MM.1S (cell line): ENCODE results near the gene MND1.

Experiments
- DNase-seq: peaks from one replicate; pipeline ENCODE4 v3.0.0-alpha.2; 2015
- H2AFZ ChIP-seq: fragments of 300-600 bp; sonication (generic); 2 replicates; pipeline ENCODE4 v1.6.0; 2016; ENCODE audit warnings: antibody characterized with exemption, low read length
- H3F3A ChIP-seq: fragments of 300-600 bp; sonication (generic); 2 replicates; pipeline ENCODE4 v1.6.1; 2016; ENCODE audit warnings: mild to moderate bottlenecking, antibody characterized with exemption, low read length, moderate library complexity, mixed read lengths; ENCODE audit not compliant: insufficient read depth
- H3K27ac ChIP-seq: fragments of 300-600 bp; sonication (generic); 2 replicates; pipeline ENCODE4 v1.5.1; 2016; ENCODE audit warnings: mild to moderate bottlenecking, low read length
- H3K27me3 ChIP-seq: fragments of 300-600 bp; sonication (generic); replicated peaks from 2 replicates; pipeline ENCODE4 v1.6.0; 2016; ENCODE audit warnings: low read length; ENCODE audit not compliant: insufficient read depth
- H3K36me3 ChIP-seq: fragments of 300-600 bp; sonication (generic); replicated peaks from 2 replicates; pipeline ENCODE4 v1.6.1; 2016; ENCODE audit warnings: mild to moderate bottlenecking, low read length, mixed read lengths; ENCODE audit not compliant: insufficient read depth
- H3K4me1 ChIP-seq: fragments of 300-600 bp; sonication (generic); 2 replicates; pipeline ENCODE4 v1.6.1; 2016; ENCODE audit warnings: low read length, mixed read lengths
- H3K4me2 ChIP-seq: fragments of 300-600 bp; sonication (generic); 2 replicates; pipeline ENCODE4 v1.6.0; 2016; ENCODE audit warnings: low read depth, low read length
- H3K4me3 ChIP-seq: fragments of 300-600 bp; sonication (generic); 2 replicates; pipeline ENCODE4 v1.5.1; 2016; ENCODE audit warnings: low read length, mixed read lengths
- H3K79me2 ChIP-seq: fragments of 300-600 bp; sonication (generic); 2 replicates; pipeline ENCODE4 v1.6.1; 2016; ENCODE audit warnings: mixed run types, low read length, mixed read lengths
- H3K9ac ChIP-seq: fragments of 300-600 bp; sonication (generic); 2 replicates; pipeline ENCODE4 v1.6.1; 2016; ENCODE audit warnings: low read length, mixed read lengths
- H3K9me2 ChIP-seq: fragments of 300-600 bp; sonication (generic); replicated peaks from 2 replicates; pipeline ENCODE4 v1.6.1; 2016; ENCODE audit warnings: mild to moderate bottlenecking, low read length, mixed read lengths; ENCODE audit not compliant: insufficient read depth
- H3K9me3 ChIP-seq: fragments of 300-600 bp; sonication (generic); replicated peaks from 2 replicates; pipeline ENCODE4 v1.6.1; 2016; ENCODE audit warnings: mild to moderate bottlenecking, low read length, mixed read lengths; ENCODE audit not compliant: insufficient read depth
- H4K20me1 ChIP-seq: fragments of 300-600 bp; sonication (generic); 2 replicates; pipeline ENCODE4 v1.6.1; 2016; ENCODE audit warnings: mild to moderate bottlenecking, low read length, moderate library complexity, mixed read lengths; ENCODE audit not compliant: insufficient read depth
- EZH2 ChIP-seq: fragments of 300-600 bp; sonication (generic); optimal IDR thresholded peaks from 2 replicates; pipeline ENCODE3; 2017; ENCODE audit warnings: low read depth, mild to moderate bottlenecking, antibody characterized with exemption, low read length, mixed read lengths
- EZH2phosphoT487 ChIP-seq: fragments of 300-600 bp; sonication (generic); IDR thresholded peaks from 2 replicates; pipeline ENCODE4 v1.6.1; 2018; ENCODE audit warnings: antibody characterized with exemption, low read length
- TF ChIP-seq, protein P1 (sequence below): fragments of 300-600 bp; sonication (generic); IDR thresholded peaks from 2 replicates; pipeline ENCODE4 v1.5.1; 2016; ENCODE audit warnings: antibody characterized with exemption, low read length, mixed read lengths

MND1 gene

DNA sequence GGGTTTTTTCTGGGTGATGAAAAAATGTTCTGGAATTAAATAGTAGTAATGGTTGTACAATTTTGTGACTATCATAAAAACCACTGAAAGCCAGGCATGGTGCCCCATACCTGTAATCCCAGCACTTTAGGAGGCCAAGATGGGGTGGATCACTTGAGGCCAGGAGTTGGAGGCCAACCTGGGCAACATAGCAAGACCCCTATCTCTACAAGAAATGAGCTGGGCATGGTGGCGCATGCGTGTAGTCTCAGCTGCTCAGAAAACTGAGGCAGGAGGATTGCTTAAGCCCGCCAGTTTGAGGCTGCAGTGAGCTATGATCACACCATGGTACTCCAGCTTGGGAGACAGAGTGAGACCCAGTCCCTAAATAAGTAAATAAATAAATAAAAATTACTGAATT is 63.4 kb downstream of the MND1 start:
- no peak overlapping the region for H2AFZ ChIP-seq
- no peaks in the 10 kb centered on the region for H4K20me1 ChIP-seq
- no peaks in the 10 kb centered on the region for H3K9me3 ChIP-seq
- TF ChIP-seq EZH2phosphoT487 (no peak), EZH2 (no peak)
- TF ChIP-seq, protein P1, sequence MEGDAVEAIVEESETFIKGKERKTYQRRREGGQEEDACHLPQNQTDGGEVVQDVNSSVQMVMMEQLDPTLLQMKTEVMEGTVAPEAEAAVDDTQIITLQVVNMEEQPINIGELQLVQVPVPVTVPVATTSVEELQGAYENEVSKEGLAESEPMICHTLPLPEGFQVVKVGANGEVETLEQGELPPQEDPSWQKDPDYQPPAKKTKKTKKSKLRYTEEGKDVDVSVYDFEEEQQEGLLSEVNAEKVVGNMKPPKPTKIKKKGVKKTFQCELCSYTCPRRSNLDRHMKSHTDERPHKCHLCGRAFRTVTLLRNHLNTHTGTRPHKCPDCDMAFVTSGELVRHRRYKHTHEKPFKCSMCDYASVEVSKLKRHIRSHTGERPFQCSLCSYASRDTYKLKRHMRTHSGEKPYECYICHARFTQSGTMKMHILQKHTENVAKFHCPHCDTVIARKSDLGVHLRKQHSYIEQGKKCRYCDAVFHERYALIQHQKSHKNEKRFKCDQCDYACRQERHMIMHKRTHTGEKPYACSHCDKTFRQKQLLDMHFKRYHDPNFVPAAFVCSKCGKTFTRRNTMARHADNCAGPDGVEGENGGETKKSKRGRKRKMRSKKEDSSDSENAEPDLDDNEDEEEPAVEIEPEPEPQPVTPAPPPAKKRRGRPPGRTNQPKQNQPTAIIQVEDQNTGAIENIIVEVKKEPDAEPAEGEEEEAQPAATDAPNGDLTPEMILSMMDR = no peak
- no peaks in the 10 kb centered on the region for H3K9me2 ChIP-seq
- no peaks in the 10 kb centered on the region for H3K27me3 ChIP-seq
- no peaks in the 10 kb centered on the region for H3K36me3 ChIP-seq
- H3K4me2 ChIP-seq = no peak overlapping the region
- H3K79me2 ChIP-seq = no peaks in the 10 kb centered on the region
- H3K27ac ChIP-seq = no peak overlapping the region
- no peak overlapping the region for H3K9ac ChIP-seq
- no peaks in the 10 kb centered on the region for H3F3A ChIP-seq
- no peak for DNase-seq
- no peaks in the 10 kb centered on the region for H3K4me1 ChIP-seq
- no peak overlapping the region for H3K4me3 ChIP-seq

GRCh38 chr4:153408932-153409331 is 64.4 kb downstream of the MND1 start:
- no peaks in the 10 kb centered on the region for H3K9me3 ChIP-seq
- no peaks in the 10 kb centered on the region for H3K4me1 ChIP-seq
- no peaks in the 10 kb centered on the region for H3K27me3 ChIP-seq
- no peak overlapping the region for H3K4me2 ChIP-seq
- H3K79me2 ChIP-seq = no peaks in the 10 kb centered on the region
- no peak overlapping the region for H3K27ac ChIP-seq
- H2AFZ ChIP-seq = no peak overlapping the region
- no peaks in the 10 kb centered on the region for H3K36me3 ChIP-seq
- H3K9me2 ChIP-seq = no peaks in the 10 kb centered on the region
- H4K20me1 ChIP-seq = no peaks in the 10 kb centered on the region
- no peak for DNase-seq
- H3K9ac ChIP-seq = no peak overlapping the region
- no peak overlapping the region for H3K4me3 ChIP-seq
- H3F3A ChIP-seq = no peaks in the 10 kb centered on the region
- TF ChIP-seq EZH2phosphoT487 = no peak
- TF ChIP-seq, protein P1 = no peak
- no peak for TF ChIP-seq EZH2

DNA sequence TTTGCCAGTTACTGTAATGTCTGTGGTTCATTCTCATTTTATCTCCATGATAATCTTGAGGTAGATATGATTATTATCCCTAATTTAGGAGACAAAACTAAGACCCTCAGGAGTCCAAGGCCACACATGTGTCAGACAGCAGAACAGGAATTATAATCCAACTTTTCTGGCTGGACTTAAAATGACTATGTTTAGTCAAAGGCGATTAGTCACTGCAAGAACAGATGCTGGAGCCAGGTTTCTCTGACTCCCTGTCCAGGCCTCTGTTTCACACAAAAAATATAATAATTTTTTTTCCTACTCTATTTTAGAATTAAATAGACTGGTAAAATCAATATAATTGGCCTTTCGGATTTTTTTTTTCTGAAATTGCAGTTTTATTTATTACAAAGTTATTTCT is 64.9 kb downstream of the MND1 start:
- no peak for DNase-seq
- no peaks in the 10 kb centered on the region for H3F3A ChIP-seq
- TF ChIP-seq EZH2 (no peak), EZH2phosphoT487 (no peak)
- TF ChIP-seq, protein P1 = no peak
- H4K20me1 ChIP-seq = no peaks in the 10 kb centered on the region
- H3K4me3 ChIP-seq = no peak overlapping the region
- H3K27ac ChIP-seq = no peak overlapping the region
- no peaks in the 10 kb centered on the region for H3K9me2 ChIP-seq
- no peak overlapping the region for H3K9ac ChIP-seq
- no peaks in the 10 kb centered on the region for H3K79me2 ChIP-seq
- H3K36me3 ChIP-seq = no peaks in the 10 kb centered on the region
- no peaks in the 10 kb centered on the region for H3K4me1 ChIP-seq
- H3K27me3 ChIP-seq = no peaks in the 10 kb centered on the region
- no peak overlapping the region for H3K4me2 ChIP-seq
- H2AFZ ChIP-seq = no peak overlapping the region
- H3K9me3 ChIP-seq = no peaks in the 10 kb centered on the region
